ENCODE results near the gene VTA1.
"Not testable (repeated sequence)": the region's sequence is repeated elsewhere in the genome, so short reads cannot be mapped to it uniquely, and the experiment has no call there.

VTA1 gene

DNA sequence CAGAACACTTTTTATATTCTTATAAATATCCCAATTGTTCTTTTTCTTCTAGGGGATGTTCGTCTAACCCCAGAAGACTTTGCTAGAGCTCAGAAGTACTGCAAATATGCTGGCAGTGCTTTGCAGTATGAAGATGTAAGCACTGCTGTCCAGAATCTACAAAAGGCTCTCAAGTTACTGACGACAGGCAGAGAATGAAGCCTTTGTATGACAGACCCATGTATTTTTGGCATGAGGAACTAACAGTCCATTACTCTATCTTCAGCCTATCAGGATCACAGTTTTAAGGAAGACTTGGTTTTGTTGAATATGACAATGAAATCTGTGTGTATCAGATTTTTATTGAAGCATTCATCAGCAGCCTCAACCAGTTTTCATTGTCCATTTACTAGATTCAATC, 71.4 kb downstream of the VTA1 start:
- Histone ChIP-seq H3K4me3 (ENCODE audit: low read depth in 1 of 2, low read length in 2 of 2) (no peak overlapping the region), H3K27me3 (ENCODE audit: control insufficient read depth in 1 of 2, insufficient read depth in 2 of 2, low read length in 2 of 2) (no peaks in the 10 kb centered on the region), H3K36me3 (ENCODE audit: control insufficient read depth in 1 of 2, insufficient read depth in 2 of 2, low read length in 2 of 2) (peaks cover 2 to 34% of the 10 kb centered on the region in 2 donors), H3K9me3 (ENCODE audit: control insufficient read depth in 1 of 2, low read length in 2 of 2) (no peaks in the 10 kb centered on the region), H3K4me1 (ENCODE audit: control insufficient read depth in 1 of 2, insufficient read depth in 2 of 2, low read length in 2 of 2) (no peaks in the 10 kb centered on the region), H3K27ac (ENCODE audit: low read depth, low read length) (no peak overlapping the region), H3K9ac (ENCODE audit: low read depth in 1 of 2, low read length in 2 of 2) (no peak overlapping the region)

DNA sequence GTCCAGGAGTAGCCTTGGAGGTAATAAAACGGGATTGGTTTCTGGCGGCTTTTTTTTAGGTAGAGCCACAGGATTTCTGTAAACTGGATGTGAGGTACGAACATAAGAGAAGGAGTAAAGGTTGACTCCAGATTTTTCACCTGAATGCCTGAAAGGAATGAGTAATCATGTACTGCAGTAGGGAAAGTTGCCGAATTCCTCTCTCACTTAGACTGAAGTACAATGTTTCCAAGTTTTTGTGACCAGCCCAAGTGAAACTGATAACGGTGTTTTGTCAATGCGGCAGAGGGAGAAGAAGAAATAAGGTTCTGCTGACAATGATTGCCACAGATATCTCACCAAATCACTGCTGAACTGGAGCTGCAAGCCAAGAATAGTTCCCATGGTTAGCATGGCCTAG, 75.0 kb downstream of the VTA1 start:
- Histone ChIP-seq H3K27me3 (ENCODE audit: control insufficient read depth in 1 of 2, insufficient read depth in 2 of 2, low read length in 2 of 2) (no peaks in the 10 kb centered on the region), H3K4me1 (ENCODE audit: control insufficient read depth in 1 of 2, insufficient read depth in 2 of 2, low read length in 2 of 2) (no peaks in the 10 kb centered on the region), H3K9ac (ENCODE audit: low read depth in 1 of 2, low read length in 2 of 2) (no peak overlapping the region), H3K36me3 (ENCODE audit: control insufficient read depth in 1 of 2, insufficient read depth in 2 of 2, low read length in 2 of 2) (peaks cover 0 to 18% of the 10 kb centered on the region in 2 donors), H3K4me3 (ENCODE audit: low read depth in 1 of 2, low read length in 2 of 2) (no peak overlapping the region), H3K27ac (ENCODE audit: low read depth, low read length) (no peak overlapping the region), H3K9me3 (ENCODE audit: control insufficient read depth in 1 of 2, low read length in 2 of 2) (no peaks in the 10 kb centered on the region)

GRCh38 chr6:142223938-142224337, 76.9 kb downstream of the VTA1 start:
- no peak overlapping the region for H3K9ac ChIP-seq (ENCODE audit: low read depth in 1 of 2, low read length in 2 of 2)
- no peaks in the 10 kb centered on the region for H3K27me3 ChIP-seq (ENCODE audit: control insufficient read depth in 1 of 2, insufficient read depth in 2 of 2, low read length in 2 of 2)
- H3K4me1 ChIP-seq (ENCODE audit: control insufficient read depth in 1 of 2, insufficient read depth in 2 of 2, low read length in 2 of 2), result no peaks in the 10 kb centered on the region
- H3K4me3 ChIP-seq (ENCODE audit: low read depth in 1 of 2, low read length in 2 of 2), result no peak overlapping the region
- H3K27ac ChIP-seq (ENCODE audit: low read depth, low read length), result no peak overlapping the region
- no peaks in the 10 kb centered on the region for H3K9me3 ChIP-seq (ENCODE audit: control insufficient read depth in 1 of 2, low read length in 2 of 2)
- peaks cover 0 to 11% of the 10 kb centered on the region in 2 donors for H3K36me3 ChIP-seq (ENCODE audit: control insufficient read depth in 1 of 2, insufficient read depth in 2 of 2, low read length in 2 of 2)

GRCh38 chr6:142225115-142225514, 78.1 kb downstream of the VTA1 start:
- Histone ChIP-seq H3K4me3 (ENCODE audit: low read depth in 1 of 2, low read length in 2 of 2) (no peak overlapping the region), H3K27me3 (ENCODE audit: control insufficient read depth in 1 of 2, insufficient read depth in 2 of 2, low read length in 2 of 2) (no peaks in the 10 kb centered on the region), H3K9ac (ENCODE audit: low read depth in 1 of 2, low read length in 2 of 2) (no peak overlapping the region), H3K36me3 (ENCODE audit: control insufficient read depth in 1 of 2, insufficient read depth in 2 of 2, low read length in 2 of 2) (peaks cover 0 to 5% of the 10 kb centered on the region in 2 donors), H3K4me1 (ENCODE audit: control insufficient read depth in 1 of 2, insufficient read depth in 2 of 2, low read length in 2 of 2) (no peaks in the 10 kb centered on the region), H3K9me3 (ENCODE audit: control insufficient read depth in 1 of 2, low read length in 2 of 2) (no peaks in the 10 kb centered on the region), H3K27ac (ENCODE audit: low read depth, low read length) (no peak overlapping the region)

GRCh38 chr6:142225552-142225951, 78.5 kb downstream of the VTA1 start:
- Histone ChIP-seq H3K36me3 (ENCODE audit: control insufficient read depth in 1 of 2, insufficient read depth in 2 of 2, low read length in 2 of 2) (peaks cover 0 to 2% of the 10 kb centered on the region in 2 donors), H3K9ac (ENCODE audit: low read depth in 1 of 2, low read length in 2 of 2) (no peak overlapping the region), H3K4me1 (ENCODE audit: control insufficient read depth in 1 of 2, insufficient read depth in 2 of 2, low read length in 2 of 2) (no peaks in the 10 kb centered on the region), H3K4me3 (ENCODE audit: low read depth in 1 of 2, low read length in 2 of 2) (no peak overlapping the region), H3K27me3 (ENCODE audit: control insufficient read depth in 1 of 2, insufficient read depth in 2 of 2, low read length in 2 of 2) (no peaks in the 10 kb centered on the region), H3K27ac (ENCODE audit: low read depth, low read length) (no peak overlapping the region), H3K9me3 (ENCODE audit: control insufficient read depth in 1 of 2, low read length in 2 of 2) (no peaks in the 10 kb centered on the region)

DNA sequence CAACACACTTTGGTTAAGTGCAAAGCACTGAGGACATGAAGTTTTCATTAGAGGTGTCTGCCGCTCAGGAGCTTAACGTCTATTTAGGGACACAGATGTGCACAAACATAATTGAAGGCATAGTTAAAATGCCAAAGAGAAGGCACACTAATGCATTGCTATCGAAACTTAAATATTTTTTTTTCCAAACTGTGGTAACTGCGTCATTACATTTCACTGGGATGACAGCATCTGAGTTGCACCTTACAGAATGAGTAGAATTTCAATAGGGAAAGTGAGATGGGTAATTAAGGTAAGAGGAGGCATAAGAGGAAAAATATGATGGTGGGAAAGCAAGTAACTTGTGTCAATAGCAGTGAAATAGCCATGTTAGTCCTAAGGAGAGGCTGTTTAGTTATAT, 79.7 kb downstream of the VTA1 start:
- Histone ChIP-seq H3K9me3 (ENCODE audit: control insufficient read depth in 1 of 2, low read length in 2 of 2) (no peaks in the 10 kb centered on the region), H3K36me3 (ENCODE audit: control insufficient read depth in 1 of 2, insufficient read depth in 2 of 2, low read length in 2 of 2) (peaks cover 0 to 2% of the 10 kb centered on the region in 2 donors), H3K9ac (ENCODE audit: low read depth in 1 of 2, low read length in 2 of 2) (no peak overlapping the region), H3K4me1 (ENCODE audit: control insufficient read depth in 1 of 2, insufficient read depth in 2 of 2, low read length in 2 of 2) (no peaks in the 10 kb centered on the region), H3K4me3 (ENCODE audit: low read depth in 1 of 2, low read length in 2 of 2) (no peak overlapping the region), H3K27ac (ENCODE audit: low read depth, low read length) (no peak overlapping the region), H3K27me3 (ENCODE audit: control insufficient read depth in 1 of 2, insufficient read depth in 2 of 2, low read length in 2 of 2) (no peaks in the 10 kb centered on the region)

GRCh38 chr6:142229518-142230270, 82.6 kb downstream of the VTA1 start:
- H3K36me3 ChIP-seq (ENCODE audit: control insufficient read depth in 1 of 2, insufficient read depth in 2 of 2, low read length in 2 of 2); H3K9me3 ChIP-seq (ENCODE audit: control insufficient read depth in 1 of 2, low read length in 2 of 2); H3K27me3 ChIP-seq (ENCODE audit: control insufficient read depth in 1 of 2, insufficient read depth in 2 of 2, low read length in 2 of 2); H3K27ac ChIP-seq (ENCODE audit: low read depth, low read length); H3K4me3 ChIP-seq (ENCODE audit: low read depth in 1 of 2, low read length in 2 of 2); H3K4me1 ChIP-seq (ENCODE audit: control insufficient read depth in 1 of 2, insufficient read depth in 2 of 2, low read length in 2 of 2); H3K9ac ChIP-seq (ENCODE audit: low read depth in 1 of 2, low read length in 2 of 2): not testable (repeated sequence)

DNA sequence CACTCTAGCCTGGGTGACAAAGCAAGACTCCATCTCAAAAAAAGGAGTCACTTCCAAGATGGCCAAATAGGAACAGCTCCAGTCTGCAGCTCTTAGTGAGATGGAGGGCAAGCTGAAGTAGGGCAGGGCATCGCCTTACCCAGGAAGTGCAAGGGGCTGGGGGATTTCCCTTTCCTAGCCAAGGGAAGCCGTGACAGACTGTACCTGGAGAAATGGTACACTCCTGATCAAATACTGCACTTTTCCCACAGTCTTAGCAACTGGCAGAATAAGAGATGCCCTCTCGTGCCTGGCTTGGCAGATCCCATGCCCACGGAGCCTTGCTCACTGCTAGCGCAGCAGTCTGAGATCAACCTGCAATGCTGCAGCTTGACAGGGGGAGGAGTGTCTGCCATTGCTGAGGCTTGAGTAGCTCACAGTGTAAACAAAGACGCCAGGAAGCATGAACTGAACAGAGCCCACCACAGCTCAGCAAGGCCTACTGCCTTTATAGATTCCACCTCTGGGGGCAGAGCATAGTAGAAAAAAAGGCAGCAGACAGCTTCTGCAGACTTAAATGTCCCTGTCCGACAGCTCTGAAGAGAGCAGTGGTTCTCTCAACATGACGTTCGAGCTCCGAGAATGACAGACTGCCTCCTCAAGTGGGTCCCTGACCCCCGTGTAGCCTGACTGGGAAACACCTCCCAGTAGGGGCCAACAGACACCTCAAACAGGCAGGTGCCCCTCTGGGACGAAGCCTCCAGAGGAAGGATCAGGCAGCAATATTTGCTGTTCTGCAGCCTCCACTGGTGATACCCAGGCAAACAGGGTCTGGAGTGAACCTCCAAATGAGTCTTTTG, 85.4 kb downstream of the VTA1 start:
- H3K36me3 ChIP-seq (ENCODE audit: control insufficient read depth in 1 of 2, insufficient read depth in 2 of 2, low read length in 2 of 2); H3K9me3 ChIP-seq (ENCODE audit: control insufficient read depth in 1 of 2, low read length in 2 of 2); H3K27me3 ChIP-seq (ENCODE audit: control insufficient read depth in 1 of 2, insufficient read depth in 2 of 2, low read length in 2 of 2); H3K27ac ChIP-seq (ENCODE audit: low read depth, low read length); H3K9ac ChIP-seq (ENCODE audit: low read depth in 1 of 2, low read length in 2 of 2); H3K4me1 ChIP-seq (ENCODE audit: control insufficient read depth in 1 of 2, insufficient read depth in 2 of 2, low read length in 2 of 2): not testable (repeated sequence)
- peak overlapping the region in 1 of 2 donors; percentile 35 for H3K4me3 ChIP-seq (ENCODE audit: low read depth in 1 of 2, low read length in 2 of 2)

GRCh38 chr6:142233945-142234682, 87.1 kb downstream of the VTA1 start:
- Histone ChIP-seq H3K27ac (ENCODE audit: low read depth, low read length) (no peak overlapping the region), H3K9ac (ENCODE audit: low read depth in 1 of 2, low read length in 2 of 2) (no peak overlapping the region), H3K27me3 (ENCODE audit: control insufficient read depth in 1 of 2, insufficient read depth in 2 of 2, low read length in 2 of 2) (no peaks in the 10 kb centered on the region), H3K4me3 (ENCODE audit: low read depth in 1 of 2, low read length in 2 of 2) (no peak overlapping the region), H3K4me1 (ENCODE audit: control insufficient read depth in 1 of 2, insufficient read depth in 2 of 2, low read length in 2 of 2) (no peaks in the 10 kb centered on the region), H3K36me3 (ENCODE audit: control insufficient read depth in 1 of 2, insufficient read depth in 2 of 2, low read length in 2 of 2) (no peaks in the 10 kb centered on the region), H3K9me3 (ENCODE audit: control insufficient read depth in 1 of 2, low read length in 2 of 2) (no peaks in the 10 kb centered on the region)

- Histone ChIP-seq H3K4me1 (ENCODE audit: control insufficient read depth in 1 of 2, insufficient read depth in 2 of 2, low read length in 2 of 2) (peaks cover 0 to 1% of the 10 kb centered on the region in 2 donors), H3K9me3 (ENCODE audit: control insufficient read depth in 1 of 2, low read length in 2 of 2) (no peaks in the 10 kb centered on the region), H3K36me3 (ENCODE audit: control insufficient read depth in 1 of 2, insufficient read depth in 2 of 2, low read length in 2 of 2) (no peaks in the 10 kb centered on the region), H3K27me3 (ENCODE audit: control insufficient read depth in 1 of 2, insufficient read depth in 2 of 2, low read length in 2 of 2) (no peaks in the 10 kb centered on the region), H3K4me3 (ENCODE audit: low read depth in 1 of 2, low read length in 2 of 2) (no peak overlapping the region), H3K27ac (ENCODE audit: low read depth, low read length) (no peak overlapping the region), H3K9ac (ENCODE audit: low read depth in 1 of 2, low read length in 2 of 2) (no peak overlapping the region)
Measured at GRCh38 chr6:142235272-142235671, 88.2 kb downstream of the VTA1 start.
